ENCODE results near the gene TMEM86A.

GRCh38 chr11:18731949-18732821, 33.6 kb downstream of the TMEM86A start:
- TF ChIP-seq CTCF (conservative IDR thresholded peaks at IDR 0.05; ENCODE audit: low read length) (peak; percentile 99), EZH2phosphoT487 (IDR thresholded peaks at IDR 0.05; ENCODE audit: borderline replicate concordance, low read depth, low read length) (no peak)

Measured in OCI-LY7 (cell line).